ENCODE data around the gene DUSP5. TPM values are rescaled to one million over a fixed set of nuclear protein-coding genes. Genes with fewer than 3 reads are reported as not detected.

DUSP5 gene
- total RNA-seq, 1 donor from 2014 or later, result 8.7 TPM

GRCh38 chr10:110493832-110494426 is 3.8 kb upstream of the DUSP5 start:
- no peak for TF ChIP-seq CTCF (IDR thresholded peaks at IDR 0.05)
- H3K27me3 Mint-ChIP-seq (ENCODE audit: low read depth), result no peaks in the 10 kb centered on the region
- peak overlapping the region; percentile 65 for H3K27ac Mint-ChIP-seq (ENCODE audit: unreplicated experiment)

GRCh38 chr10:110494532-110494931 is 3.2 kb upstream of the DUSP5 start:
- Mint-ChIP-seq H3K4me3 (ENCODE audit: unreplicated experiment) (no peak overlapping the region), H3K36me3 (ENCODE audit: low read depth) (peaks cover 2% of the 10 kb centered on the region), H3K27me3 (ENCODE audit: low read depth) (no peaks in the 10 kb centered on the region), H3K27ac (ENCODE audit: unreplicated experiment) (no peak overlapping the region), H3K4me1 (ENCODE audit: low read depth) (peaks cover 38% of the 10 kb centered on the region), H3K9me3 (ENCODE audit: low read depth) (no peaks in the 10 kb centered on the region)
- no peak for DNase-seq (ENCODE audit: low spot score)
- TF ChIP-seq CTCF (IDR thresholded peaks at IDR 0.05), result no peak

More at GRCh38 chr10:110493832-110494426, 3.8 kb upstream of the DUSP5 start:
- peaks cover 35% of the 10 kb centered on the region for H3K4me1 Mint-ChIP-seq (ENCODE audit: low read depth)
- no peak for DNase-seq (ENCODE audit: low spot score)
- no peak overlapping the region for H3K4me3 Mint-ChIP-seq (ENCODE audit: unreplicated experiment)
- H3K9me3 Mint-ChIP-seq (ENCODE audit: low read depth), result no peaks in the 10 kb centered on the region
- H3K36me3 Mint-ChIP-seq (ENCODE audit: low read depth), result peaks cover 2% of the 10 kb centered on the region

GRCh38 chr10:110495731-110496552 is 1.8 kb upstream of the DUSP5 start:
- peaks cover 53% of the 10 kb centered on the region for H3K4me1 Mint-ChIP-seq (ENCODE audit: low read depth)
- H3K27ac Mint-ChIP-seq (ENCODE audit: unreplicated experiment), result peak overlapping the region; percentile 93
- no peak for DNase-seq (ENCODE audit: low spot score)
- no peaks in the 10 kb centered on the region for H3K9me3 Mint-ChIP-seq (ENCODE audit: low read depth)
- TF ChIP-seq CTCF (IDR thresholded peaks at IDR 0.05), result no peak
- H3K4me3 Mint-ChIP-seq (ENCODE audit: unreplicated experiment), result peak overlapping the region; percentile 85
- peaks cover 2% of the 10 kb centered on the region for H3K36me3 Mint-ChIP-seq (ENCODE audit: low read depth)
- no peaks in the 10 kb centered on the region for H3K27me3 Mint-ChIP-seq (ENCODE audit: low read depth)

- H3K36me3 Mint-ChIP-seq (ENCODE audit: low read depth), result peaks cover 2% of the 10 kb centered on the region
Observed at GRCh38 chr10:110496553-110497437, 912 bp upstream of the DUSP5 start.

More at GRCh38 chr10:110496553-110497437, 912 bp upstream of the DUSP5 start:
- Mint-ChIP-seq H3K9me3 (ENCODE audit: low read depth) (no peaks in the 10 kb centered on the region), H3K4me3 (ENCODE audit: unreplicated experiment) (peak overlapping the region; percentile 85), H3K27me3 (ENCODE audit: low read depth) (no peaks in the 10 kb centered on the region), H3K4me1 (ENCODE audit: low read depth) (peaks cover 59% of the 10 kb centered on the region), H3K27ac (ENCODE audit: unreplicated experiment) (peak overlapping the region; percentile 93)
- no peak for TF ChIP-seq CTCF (IDR thresholded peaks at IDR 0.05)
- DNase-seq (ENCODE audit: low spot score), result no peak
